Measurements from ENCODE around the gene FAM118B.

GRCh38 chr11:126165757-126166156, 45.8 kb upstream of the FAM118B start:
- TF ChIP-seq CTCF (IDR thresholded peaks at IDR 0.05; ENCODE audit: low read depth, low read length, missing input control) (no peak), MAX (IDR thresholded peaks at IDR 0.05) (no peak), GABPA (IDR thresholded peaks at IDR 0.05 in 1 of 2, conservative IDR thresholded peaks at IDR 0.05 in 1 of 2) (no peak), JUND (IDR thresholded peaks at IDR 0.05) (no peak), SP1 (IDR thresholded peaks at IDR 0.05) (no peak), ZBTB33 (IDR thresholded peaks at IDR 0.05) (no peak)
- TF ChIP-seq, protein P1, sequence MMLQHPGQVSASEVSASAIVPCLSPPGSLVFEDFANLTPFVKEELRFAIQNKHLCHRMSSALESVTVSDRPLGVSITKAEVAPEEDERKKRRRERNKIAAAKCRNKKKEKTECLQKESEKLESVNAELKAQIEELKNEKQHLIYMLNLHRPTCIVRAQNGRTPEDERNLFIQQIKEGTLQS (IDR thresholded peaks at IDR 0.05): no peak
